Measurements from ENCODE around the gene IGFBP5. TPM values are rescaled to one million over a fixed set of nuclear protein-coding genes. Genes with fewer than 3 reads are reported as not detected.

The IGFBP5 gene
- total and polyA plus RNA-seq, 2 of the 8 experiments (the other 6 are each of a cell fraction or from before 2014, with no cell fraction given), result 2.2 to 2.5 TPM

DNA sequence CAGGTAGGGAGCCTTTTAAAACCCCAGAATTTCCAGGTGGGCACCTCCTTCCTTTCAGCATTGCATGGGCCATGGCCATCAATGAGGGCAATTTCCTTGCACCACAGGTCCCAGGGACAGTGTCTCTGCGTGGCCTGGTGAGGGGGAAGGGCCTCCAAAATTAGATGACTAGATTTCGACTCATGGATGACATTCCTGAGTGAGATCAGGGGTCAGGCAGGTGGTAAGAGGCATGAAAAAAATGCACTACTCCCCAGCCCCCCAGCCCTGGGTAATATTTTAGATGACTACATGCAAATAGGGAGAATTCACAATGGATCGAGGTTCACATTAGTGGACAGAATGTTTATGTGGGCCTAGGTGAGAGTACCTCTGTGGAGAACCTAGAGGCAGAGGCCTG, 19.0 kb upstream of the IGFBP5 start (continued):
- no peak for TF ChIP-seq POU5F1 (IDR thresholded peaks at IDR 0.05; ENCODE audit: low read depth, low read length)
- TF ChIP-seq FOSL1 (IDR thresholded peaks at IDR 0.05; ENCODE audit: insufficient read depth, low read depth, low read length), result no peak
- no peak for TF ChIP-seq KDM4A (IDR thresholded peaks at IDR 0.05; ENCODE audit: low read depth, low read length, severe bottlenecking)
- TF ChIP-seq, protein P1, sequence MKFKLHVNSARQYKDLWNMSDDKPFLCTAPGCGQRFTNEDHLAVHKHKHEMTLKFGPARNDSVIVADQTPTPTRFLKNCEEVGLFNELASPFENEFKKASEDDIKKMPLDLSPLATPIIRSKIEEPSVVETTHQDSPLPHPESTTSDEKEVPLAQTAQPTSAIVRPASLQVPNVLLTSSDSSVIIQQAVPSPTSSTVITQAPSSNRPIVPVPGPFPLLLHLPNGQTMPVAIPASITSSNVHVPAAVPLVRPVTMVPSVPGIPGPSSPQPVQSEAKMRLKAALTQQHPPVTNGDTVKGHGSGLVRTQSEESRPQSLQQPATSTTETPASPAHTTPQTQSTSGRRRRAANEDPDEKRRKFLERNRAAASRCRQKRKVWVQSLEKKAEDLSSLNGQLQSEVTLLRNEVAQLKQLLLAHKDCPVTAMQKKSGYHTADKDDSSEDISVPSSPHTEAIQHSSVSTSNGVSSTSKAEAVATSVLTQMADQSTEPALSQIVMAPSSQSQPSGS (IDR thresholded peaks at IDR 0.05; ENCODE audit: low read length), result no peak
- TF ChIP-seq CREB1 (IDR thresholded peaks at IDR 0.05), result no peak
- no peak for TF ChIP-seq TAF7 (optimal IDR thresholded peaks at IDR 0.05; ENCODE audit: borderline replicate concordance, low read depth, low read length)
- TF ChIP-seq TBP (IDR thresholded peaks at IDR 0.05; ENCODE audit: low read depth, low read length), result no peak

Measured in H1 (cell line).